K562 (cell line): Measurements from ENCODE around the gene MAD2L1BP. TPM values are rescaled to one million over a fixed set of nuclear protein-coding genes. Genes with fewer than 3 reads are reported as not detected.
A peak's percentile ranks its signal among the peaks of the same experiment; 100 is the strongest.

Experiments used
- ARHGAP35 ChIP-seq: fragments of 450-650 bp; IDR thresholded peaks from 2 replicates; pipeline ENCODE4 v1.6.1; 2018; ENCODE audit not compliant: partially characterized antibody
- ARID1B ChIP-seq: fragments of 450-650 bp; IDR thresholded peaks from 2 replicates; pipeline ENCODE4 v1.6.1; 2016; ENCODE audit warnings: antibody characterized with exemption, mild to moderate bottlenecking, inconsistent platforms
- BRF1 ChIP-seq: IDR thresholded peaks from 3 replicates; pipeline ENCODE4 v1.6.1; 2011; ENCODE audit warnings: borderline replicate concordance, mild to moderate bottlenecking; ENCODE audit not compliant: insufficient read length; ENCODE audit errors: extremely low read depth
- FOXP1 ChIP-seq: sonication (generic); formaldehyde crosslinking; IDR thresholded peaks from 2 replicates; pipeline ENCODE4 v1.8.0; 2022; ENCODE audit warnings: mild to moderate bottlenecking, missing genetic modification reagents
- GATAD2B ChIP-seq: fragments of 450-650 bp; IDR thresholded peaks from 2 replicates; pipeline ENCODE4 v1.6.1; 2017; ENCODE audit warnings: mild to moderate bottlenecking, borderline replicate concordance
- HDAC6 ChIP-seq: IDR thresholded peaks from 2 replicates; pipeline ENCODE4 v1.6.1; 2012; ENCODE audit warnings: low read depth, mild to moderate bottlenecking, control low read depth, inconsistent platforms, low read length, moderate library complexity
- HSF4 ChIP-seq: fragments of 250-450 bp; sonication (Bioruptor Pico); IDR thresholded peaks from 2 replicates; pipeline ENCODE4 v2.1.2; 2022; ENCODE audit warnings: mild to moderate bottlenecking, moderate library complexity, borderline replicate concordance
- MTA3 ChIP-seq: fragments of 450-650 bp; formaldehyde crosslinking; IDR thresholded peaks from 2 replicates; pipeline ENCODE4 v1.6.1; 2017; ENCODE audit warnings: mild to moderate bottlenecking, borderline replicate concordance
- MYC ChIP-seq, 2 experiments: fragments of 250-450 bp in 1 of 2; sonication (Bioruptor Pico) in 1 of 2; IDR thresholded peaks; 2 replicates each; pipeline versions ENCODE4 v1.5.1 to v1.6.1; 2012 to 2021; ENCODE audit warnings: low read depth in 2 of 2, borderline replicate concordance in 1 of 2, improper control_type of control experiment in 1 of 2, low read length in 1 of 2, mild to moderate bottlenecking in 1 of 2, moderate library complexity in 1 of 2
- SETDB1 ChIP-seq: IDR thresholded peaks from one replicate; pipeline ENCODE4 v1.6.1; 2012; ENCODE audit warnings: low read length, control low read depth, inconsistent platforms
- SMC3 ChIP-seq: conservative IDR thresholded peaks from 2 replicates; pipeline ENCODE4 v1.6.1; 2011; ENCODE audit warnings: low read depth, low read length, improper control_type of control experiment; ENCODE audit not compliant: insufficient read depth
- SRSF9 ChIP-seq: fragments of 200-400 bp; formaldehyde crosslinking; IDR thresholded peaks from 2 replicates; pipeline ENCODE4 v1.6.1; 2017; ENCODE audit warnings: low read depth, low read length, borderline replicate concordance
- TCF3 ChIP-seq: sonication (generic); formaldehyde crosslinking; IDR thresholded peaks from 2 replicates; pipeline ENCODE4 v1.4.0; 2020; ENCODE audit warnings: mild to moderate bottlenecking, missing genetic modification reagents
- ZNF282 ChIP-seq: sonication (generic); formaldehyde crosslinking; IDR thresholded peaks from 2 replicates; pipeline ENCODE4 v1.8.1; 2023; ENCODE audit warnings: missing genetic modification reagents
- ZNF431 ChIP-seq: sonication (generic); formaldehyde crosslinking; IDR thresholded peaks from 2 replicates; pipeline ENCODE4 v1.8.0; 2022; ENCODE audit warnings: mild to moderate bottlenecking, missing genetic modification reagents
- polyA plus RNA-seq, 8 experiments: library from polyadenylated mRNA; depleted of rRNA in 4 of 8; stranded (reverse) in 5 of 8; unstranded in 3 of 8; fragments of >200 nt; fragmentation: Nextera tagmentation in 2 of 8; fragmentation: Illumina TruSeq in 1 of 8; extraction: Ambion mirVana in 2 of 8; extraction: Trizol in 1 of 8; gene quantifications; 2 replicates each; pipeline versions ENCODE4 v1.2.1 to v1.2.3, GENCODE V29; 2011 to 2014; ENCODE audit warnings: inconsistent platforms in 1 of 8, missing spikeins in 1 of 8
- total RNA-seq, 7 experiments: library from RNA; depleted of rRNA in 6 of 7; stranded (reverse); fragments of >200 nt in 6 of 7; fragmentation: Illumina TruSeq in 2 of 7; extraction: Trizol in 2 of 7; gene quantifications; 2 replicates each; pipeline versions ENCODE4 v1.2.1 to v1.2.3, GENCODE V29; 2011 to 2021; ENCODE audit warnings: low replicate concordance in 1 of 7
- TF ChIP-seq, protein P1 (sequence below): fragments of 450-650 bp; IDR thresholded peaks from 2 replicates; pipeline ENCODE4 v1.6.1; 2014; ENCODE audit warnings: low read depth, mild to moderate bottlenecking, moderate library complexity, borderline replicate concordance
- TF ChIP-seq, protein P2 (sequence below), 2 experiments: fragments of 450-650 bp in 1 of 2; IDR thresholded peaks; 2 replicates each; pipeline ENCODE4 v1.6.1; 2011 to 2017; ENCODE audit warnings: low read depth in 2 of 2, antibody characterized with exemption in 1 of 2, borderline replicate concordance in 1 of 2, low read length in 1 of 2, mild to moderate bottlenecking in 1 of 2, mixed read lengths in 1 of 2; ENCODE audit not compliant: control insufficient read depth in 1 of 2
- TF ChIP-seq, protein P3 (sequence below): fragments of 250-450 bp; sonication (Bioruptor Pico); IDR thresholded peaks from 2 replicates; pipeline ENCODE4 v1.9.0; 2021; ENCODE audit warnings: mild to moderate bottlenecking

The MAD2L1BP gene
- total and polyA plus RNA-seq, 9 of the 15 experiments (the other 6 are each of a cell fraction or from before 2014, with no cell fraction given): 69.7 to 321 (median 111) TPM

DNA sequence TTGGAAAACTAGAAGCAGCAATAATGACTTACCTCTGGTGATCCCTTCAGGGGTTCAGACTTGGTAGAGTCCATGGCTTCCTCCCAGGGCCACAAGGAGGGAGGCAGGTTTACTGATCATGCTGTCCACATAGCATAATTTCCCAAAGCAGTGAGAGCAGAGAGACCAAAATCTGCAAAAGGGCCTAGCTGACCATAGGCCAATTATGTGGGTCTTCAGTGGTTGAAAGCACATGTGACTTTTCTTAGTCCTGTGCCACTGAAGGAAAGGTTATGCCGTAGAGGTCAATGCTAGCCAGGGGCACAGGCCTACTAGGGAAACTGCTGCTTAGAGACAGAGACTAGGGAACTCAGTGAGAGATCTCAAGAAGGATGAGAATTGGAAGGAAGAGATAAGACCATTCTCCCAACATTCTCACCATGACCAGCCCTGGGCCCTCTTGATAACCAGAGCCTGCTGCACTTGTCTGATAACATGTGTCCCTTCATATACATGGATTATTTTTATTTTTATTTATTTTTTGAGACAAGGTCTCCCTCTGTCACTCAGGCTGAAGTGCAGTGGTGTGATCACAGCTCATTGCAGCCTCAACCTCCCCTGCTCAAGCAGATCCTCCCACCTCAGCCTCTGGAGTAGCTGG, 4.5 kb upstream of the MAD2L1BP start (continued):
- TF ChIP-seq, protein P1, sequence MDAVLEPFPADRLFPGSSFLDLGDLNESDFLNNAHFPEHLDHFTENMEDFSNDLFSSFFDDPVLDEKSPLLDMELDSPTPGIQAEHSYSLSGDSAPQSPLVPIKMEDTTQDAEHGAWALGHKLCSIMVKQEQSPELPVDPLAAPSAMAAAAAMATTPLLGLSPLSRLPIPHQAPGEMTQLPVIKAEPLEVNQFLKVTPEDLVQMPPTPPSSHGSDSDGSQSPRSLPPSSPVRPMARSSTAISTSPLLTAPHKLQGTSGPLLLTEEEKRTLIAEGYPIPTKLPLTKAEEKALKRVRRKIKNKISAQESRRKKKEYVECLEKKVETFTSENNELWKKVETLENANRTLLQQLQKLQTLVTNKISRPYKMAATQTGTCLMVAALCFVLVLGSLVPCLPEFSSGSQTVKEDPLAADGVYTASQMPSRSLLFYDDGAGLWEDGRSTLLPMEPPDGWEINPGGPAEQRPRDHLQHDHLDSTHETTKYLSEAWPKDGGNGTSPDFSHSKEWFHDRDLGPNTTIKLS: peak; percentile 70
- TF ChIP-seq MTA3 (peak; percentile 96), ARHGAP35 (no peak), BRF1 (no peak), HSF4 (peak; percentile 87; the same call in 1 of the 2 replicates), GATAD2B (no peak), MYC (IDR thresholded peaks at IDR 0.05; ENCODE audit: low read depth, low read length) (peak; percentile 83), MYC (CRISPR knock-in tag; IDR thresholded peaks at IDR 0.05; ENCODE audit: borderline replicate concordance, low read depth) (peak; percentile 63; the same call in 1 of the 2 replicates), SRSF9 (no peak), ZNF431 (no peak), HDAC6 (no peak), SETDB1 (no peak), SMC3 (no peak), FOXP1 (CRISPR knock-in tag) (peak; percentile 88), ZNF282 (no peak), ARID1B (peak; percentile 100), TCF3 (CRISPR knock-in tag) (peak; percentile 99)
- TF ChIP-seq, protein P2, sequence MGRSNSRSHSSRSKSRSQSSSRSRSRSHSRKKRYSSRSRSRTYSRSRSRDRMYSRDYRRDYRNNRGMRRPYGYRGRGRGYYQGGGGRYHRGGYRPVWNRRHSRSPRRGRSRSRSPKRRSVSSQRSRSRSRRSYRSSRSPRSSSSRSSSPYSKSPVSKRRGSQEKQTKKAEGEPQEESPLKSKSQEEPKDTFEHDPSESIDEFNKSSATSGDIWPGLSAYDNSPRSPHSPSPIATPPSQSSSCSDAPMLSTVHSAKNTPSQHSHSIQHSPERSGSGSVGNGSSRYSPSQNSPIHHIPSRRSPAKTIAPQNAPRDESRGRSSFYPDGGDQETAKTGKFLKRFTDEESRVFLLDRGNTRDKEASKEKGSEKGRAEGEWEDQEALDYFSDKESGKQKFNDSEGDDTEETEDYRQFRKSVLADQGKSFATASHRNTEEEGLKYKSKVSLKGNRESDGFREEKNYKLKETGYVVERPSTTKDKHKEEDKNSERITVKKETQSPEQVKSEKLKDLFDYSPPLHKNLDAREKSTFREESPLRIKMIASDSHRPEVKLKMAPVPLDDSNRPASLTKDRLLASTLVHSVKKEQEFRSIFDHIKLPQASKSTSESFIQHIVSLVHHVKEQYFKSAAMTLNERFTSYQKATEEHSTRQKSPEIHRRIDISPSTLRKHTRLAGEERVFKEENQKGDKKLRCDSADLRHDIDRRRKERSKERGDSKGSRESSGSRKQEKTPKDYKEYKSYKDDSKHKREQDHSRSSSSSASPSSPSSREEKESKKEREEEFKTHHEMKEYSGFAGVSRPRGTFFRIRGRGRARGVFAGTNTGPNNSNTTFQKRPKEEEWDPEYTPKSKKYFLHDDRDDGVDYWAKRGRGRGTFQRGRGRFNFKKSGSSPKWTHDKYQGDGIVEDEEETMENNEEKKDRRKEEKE (IDR thresholded peaks at IDR 0.05; ENCODE audit: borderline replicate concordance in 1 of 2, control insufficient read depth in 1 of 2, low read depth in 2 of 2, low read length in 1 of 2): peak in 1 of 2 experiments; percentile 75; a peak in 1 of 4 replicates
- TF ChIP-seq, protein P3, sequence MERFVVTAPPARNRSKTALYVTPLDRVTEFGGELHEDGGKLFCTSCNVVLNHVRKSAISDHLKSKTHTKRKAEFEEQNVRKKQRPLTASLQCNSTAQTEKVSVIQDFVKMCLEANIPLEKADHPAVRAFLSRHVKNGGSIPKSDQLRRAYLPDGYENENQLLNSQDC (CRISPR knock-in tag): peak; percentile 84; the same call in 1 of the 2 replicates
